NCI-H1436 (cell line): ENCODE data around the gene KIRREL2.

ENCODE experiments used
- DNase-seq: peaks from one replicate; lab custom pipeline; 2025; lab: John Stamatoyannopoulos, UW

Gene KIRREL2

GRCh38 chr19:35845215-35846037 is 11.3 kb upstream of the KIRREL2 start:
- no peak for DNase-seq

GRCh38 chr19:35846038-35846668 is 10.6 kb upstream of the KIRREL2 start:
- DNase-seq, result no peak

GRCh38 chr19:35847911-35848310 is 8.8 kb upstream of the KIRREL2 start:
- no peak for DNase-seq

- no peak for DNase-seq
Measured at GRCh38 chr19:35848486-35848885, 8.2 kb upstream of the KIRREL2 start.

- DNase-seq, result no peak
Measured at GRCh38 chr19:35848919-35849505, 7.7 kb upstream of the KIRREL2 start.

- DNase-seq, result peak; percentile 56
Measured at GRCh38 chr19:35851213-35852028, 5.3 kb upstream of the KIRREL2 start.

- no peak for DNase-seq
Measured at GRCh38 chr19:35852029-35852780, 4.5 kb upstream of the KIRREL2 start, which contains the start of gene NPHS1. TSS of gene NPHS1 (minus strand) at chr19:35852504. CDS start at chr19:35851837, 667 bp downstream.

- no peak for DNase-seq
Measured at GRCh38 chr19:35853038-35853756, 3.5 kb upstream of the KIRREL2 start.

DNA sequence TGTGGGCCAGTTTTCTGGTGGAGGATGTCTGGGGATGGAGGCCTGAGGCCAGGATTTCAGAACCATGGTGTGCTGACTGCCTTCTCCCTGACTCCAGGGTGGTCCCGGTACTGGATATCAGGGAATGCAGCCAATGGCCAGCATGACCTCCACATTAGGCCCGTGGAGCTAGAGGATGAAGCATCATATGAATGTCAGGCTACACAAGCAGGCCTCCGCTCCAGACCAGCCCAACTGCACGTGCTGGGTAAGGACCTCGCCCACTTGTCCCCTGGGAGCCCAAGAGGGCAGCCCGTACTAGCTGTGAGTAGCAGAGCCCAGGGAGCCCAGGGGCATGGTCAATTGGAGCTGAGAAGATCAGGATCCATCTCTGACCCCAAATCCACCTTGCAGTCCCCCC is 1.6 kb downstream of the KIRREL2 start:
- DNase-seq, result no peak

DNA sequence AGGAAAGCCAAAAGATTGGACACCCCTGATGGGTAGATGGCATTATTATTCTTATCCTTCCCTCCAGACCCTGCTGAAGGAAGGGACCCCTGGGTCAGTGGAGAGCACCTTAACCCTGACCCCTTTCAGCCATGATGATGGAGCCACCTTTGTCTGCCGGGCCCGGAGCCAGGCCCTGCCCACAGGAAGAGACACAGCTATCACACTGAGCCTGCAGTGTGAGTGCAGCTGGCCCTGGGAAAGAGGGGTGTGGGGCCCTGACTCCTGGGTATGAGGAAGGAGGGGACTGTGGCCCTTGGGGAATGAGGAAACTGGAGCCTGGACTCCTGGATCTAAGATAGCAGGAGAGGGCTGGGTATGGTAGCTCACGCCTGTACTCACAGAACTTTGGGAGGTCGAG is 2.7 kb downstream of the KIRREL2 start:
- no peak for DNase-seq

DNA sequence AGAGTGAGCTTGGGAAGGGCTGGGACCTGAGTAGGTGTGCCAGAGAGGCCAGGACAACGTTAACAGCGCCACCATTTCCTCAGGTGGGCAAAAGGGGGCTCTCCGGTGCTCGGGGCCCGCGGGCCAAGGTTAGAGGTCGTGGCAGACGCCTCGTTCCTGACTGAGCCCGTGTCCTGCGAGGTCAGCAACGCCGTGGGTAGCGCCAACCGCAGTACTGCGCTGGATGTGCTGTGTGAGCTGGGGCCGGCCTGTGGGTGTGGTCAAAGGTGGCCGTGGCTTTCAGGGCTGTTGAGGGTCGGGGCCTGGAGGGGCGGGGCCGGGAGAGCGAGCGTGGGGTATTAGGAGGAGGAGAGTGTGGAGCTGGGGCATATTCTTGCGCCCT is 3.7 kb downstream of the KIRREL2 start:
- no peak for DNase-seq

- no peak for DNase-seq
Measured at GRCh38 chr19:35860818-35861639, 4.3 kb downstream of the KIRREL2 start.

DNA sequence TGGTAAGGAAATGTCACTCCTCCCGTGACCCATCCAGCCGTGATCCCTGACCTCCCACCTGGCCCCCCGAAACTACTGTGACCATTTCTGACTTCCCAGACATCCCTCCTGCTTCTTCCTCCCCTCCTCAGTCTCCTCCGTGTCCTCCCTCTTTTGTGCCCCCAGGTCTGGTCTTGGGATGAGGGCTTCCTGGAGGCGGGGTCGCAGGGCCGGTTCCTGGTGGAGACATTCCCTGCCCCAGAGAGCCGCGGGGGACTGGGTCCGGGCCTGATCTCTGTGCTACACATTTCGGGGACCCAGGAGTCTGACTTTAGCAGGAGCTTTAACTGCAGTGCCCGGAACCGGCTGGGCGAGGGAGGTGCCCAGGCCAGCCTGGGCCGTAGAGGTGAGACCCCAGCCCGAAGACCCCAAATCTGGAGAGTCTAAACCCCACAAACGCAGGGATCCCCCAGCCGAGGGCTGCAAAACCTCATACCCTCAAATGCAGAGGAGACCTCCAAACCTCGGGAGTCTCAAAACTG is 5.0 kb downstream of the KIRREL2 start:
- no peak for DNase-seq

DNA sequence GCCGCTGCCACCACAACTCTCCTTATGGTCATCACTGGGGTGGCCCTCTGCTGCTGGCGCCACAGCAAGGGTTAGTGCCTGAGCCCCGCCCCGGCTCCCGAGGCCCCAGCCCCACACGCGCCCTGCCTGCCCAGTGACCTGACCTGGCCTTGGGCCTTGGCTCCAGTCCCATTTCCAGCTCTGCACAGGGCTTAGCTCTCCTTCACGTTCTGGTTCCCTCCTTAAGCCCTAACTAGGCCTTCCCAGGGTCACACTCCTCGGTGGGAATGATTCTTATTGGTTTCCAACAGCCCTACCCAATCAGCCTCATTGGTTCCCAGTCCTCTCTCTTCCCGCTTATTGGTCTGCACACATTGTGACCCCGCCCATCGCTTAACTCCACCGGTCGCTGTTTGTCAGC is 5.8 kb downstream of the KIRREL2 start:
- DNase-seq, result no peak

- no peak for DNase-seq
Measured at GRCh38 chr19:35863018-35863417, 6.3 kb downstream of the KIRREL2 start.

- peak; percentile 62 for DNase-seq
Measured at GRCh38 chr19:35868172-35868822, 11.6 kb downstream of the KIRREL2 start, which contains the start of gene APLP1. TSS of gene APLP1 (plus strand) at chr19:35868574. CDS start at chr19:35868637, 63 bp downstream.

DNA sequence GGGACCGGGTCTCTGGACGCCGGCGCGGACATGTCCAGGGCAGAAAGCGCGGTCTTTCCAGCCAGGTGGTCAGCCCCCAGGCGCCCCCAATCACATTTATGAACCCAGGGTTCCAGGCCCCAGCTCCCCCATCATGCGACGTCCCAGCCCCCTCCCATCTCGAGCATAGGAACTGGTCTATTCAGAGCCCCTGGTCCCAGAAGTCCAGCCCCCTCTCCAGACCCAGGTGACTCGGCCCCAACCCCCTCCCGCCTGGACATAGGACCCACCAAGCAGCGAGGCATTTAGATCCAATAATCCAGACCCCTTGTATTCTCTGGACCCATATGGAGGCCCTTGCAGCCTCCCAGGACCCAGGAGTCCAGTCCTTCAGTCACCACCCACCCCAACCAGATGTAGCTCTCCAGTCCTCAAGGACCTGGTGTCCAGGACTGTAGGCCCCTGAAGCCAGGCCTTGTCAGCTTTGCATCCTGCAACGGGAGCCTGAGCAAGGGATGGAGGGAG is 12.2 kb downstream of the KIRREL2 start:
- DNase-seq, result no peak

DNA sequence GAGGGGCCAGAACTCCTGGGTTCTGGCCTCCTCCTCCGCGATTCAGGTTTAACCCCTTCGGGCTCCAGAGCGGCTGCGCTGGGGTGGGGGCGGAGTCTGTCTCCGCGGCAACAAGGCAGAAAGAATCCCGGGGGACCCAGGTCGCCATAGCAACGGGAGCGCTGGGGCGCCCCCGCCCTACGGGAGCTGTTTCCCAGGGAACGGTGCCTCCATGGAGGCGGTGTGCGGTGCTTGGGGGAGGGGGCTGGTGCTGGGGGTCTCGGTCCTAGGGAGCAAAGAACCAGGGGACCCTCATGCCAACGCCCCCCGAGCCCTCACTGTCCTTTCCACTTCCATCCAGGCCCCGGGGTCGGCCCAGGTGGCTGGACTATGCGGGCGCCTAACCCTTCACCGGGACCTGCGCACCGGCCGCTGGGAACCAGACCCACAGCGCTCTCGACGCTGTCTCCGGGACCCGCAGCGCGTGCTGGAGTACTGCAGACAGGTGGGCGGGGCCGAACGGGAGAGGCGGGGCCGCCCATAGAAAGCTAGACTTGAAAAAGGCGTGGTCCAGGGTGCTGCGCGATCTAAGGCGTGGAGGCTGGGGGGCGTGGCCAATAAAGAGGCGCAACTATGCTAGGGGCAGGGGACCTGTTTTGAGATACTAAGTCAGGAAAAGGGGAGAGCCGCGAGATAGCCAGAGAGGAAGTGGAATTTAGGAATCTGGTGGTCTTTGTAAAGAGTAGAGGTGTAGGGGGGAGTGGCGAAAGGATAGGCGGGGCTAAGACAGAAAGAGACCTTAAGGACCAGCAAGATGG is 12.8 kb downstream of the KIRREL2 start:
- DNase-seq, result peak; percentile 93
